PC-9 (cell line): ENCODE data around the gene ZPBP2. TPM values are rescaled to one million over a fixed set of nuclear protein-coding genes. Genes with fewer than 3 reads are reported as not detected.

Source experiments
- BruUV-seq: library from RNA; stranded (reverse); fragments of 400-500 nt; replicated peaks from 2 replicates; lab custom pipeline; 2021; lab: Mats Ljungman, UMichigan
- CTCF ChIA-PET: fragments of 300-600 bp; sonication (Branson Sonifier 250); formaldehyde crosslinking; loops from one replicate; lab custom pipeline; 2022; ENCODE audit warnings: antibody characterized with exemption; lab: Charles Lee
- POLR2A ChIA-PET: fragments of 300-600 bp; sonication (Branson Sonifier 250); formaldehyde crosslinking; loops from one replicate; lab custom pipeline; 2022; ENCODE audit warnings: antibody characterized with exemption; ENCODE audit not compliant: unreplicated experiment; lab: Charles Lee
- DNase-seq, 2 experiments: peaks; one replicate each; pipeline versions ENCODE4 v3.0.0 to v3.0.0-alpha.2; 2015 to 2022; ENCODE audit warnings: mixed read lengths in 1 of 2
- H2AFZ ChIP-seq: fragments of 200-600 bp; sonication (generic); 2 replicates; pipeline ENCODE4 v1.8.1; 2017; ENCODE audit warnings: antibody characterized with exemption
- H3F3A ChIP-seq: fragments of 200-600 bp; sonication (generic); 2 replicates; pipeline ENCODE4 v1.8.1; 2017; ENCODE audit warnings: antibody characterized with exemption, mild to moderate bottlenecking, low read depth; ENCODE audit not compliant: insufficient read depth
- H3K27ac ChIP-seq: fragments of 200-600 bp; sonication (generic); 2 replicates; pipeline ENCODE4 v1.6.1; 2016; ENCODE audit warnings: mixed run types
- H3K27me3 ChIP-seq: fragments of 200-600 bp; sonication (generic); 2 replicates; pipeline ENCODE4 v1.6.1; 2016; ENCODE audit warnings: low read depth, mixed run types; ENCODE audit not compliant: insufficient read depth
- H3K36me3 ChIP-seq: fragments of 200-600 bp; sonication (generic); 2 replicates; pipeline ENCODE4 v1.6.1; 2016; ENCODE audit warnings: low read depth, mixed run types
- H3K4me1 ChIP-seq: fragments of 200-600 bp; sonication (generic); replicated peaks from 2 replicates; pipeline ENCODE4 v1.6.1; 2016; ENCODE audit warnings: mixed run types; ENCODE audit not compliant: insufficient read depth
- H3K4me2 ChIP-seq: fragments of 200-600 bp; sonication (generic); 2 replicates; pipeline ENCODE4 v1.6.1; 2017; ENCODE audit warnings: mixed run types
- H3K4me3 ChIP-seq: fragments of 200-600 bp; sonication (generic); 2 replicates; pipeline ENCODE4 v1.6.1; 2016; ENCODE audit warnings: mixed run types
- H3K79me2 ChIP-seq: fragments of 200-600 bp; sonication (generic); 2 replicates; pipeline ENCODE4 v1.6.1; 2017; ENCODE audit warnings: low read depth, mixed run types
- H3K9me2 ChIP-seq: fragments of 200-600 bp; sonication (generic); 2 replicates; pipeline ENCODE4 v1.8.1; 2017; ENCODE audit warnings: mild to moderate bottlenecking; ENCODE audit not compliant: insufficient read depth
- H3K9me3 ChIP-seq: fragments of 200-600 bp; sonication (generic); 2 replicates; pipeline ENCODE4 v1.8.1; 2016; ENCODE audit warnings: low read depth; ENCODE audit not compliant: insufficient read depth
- H4K20me1 ChIP-seq: fragments of 200-600 bp; sonication (generic); 2 replicates; pipeline ENCODE4 v1.8.1; 2017; ENCODE audit not compliant: insufficient read depth
- EZH2 ChIP-seq: fragments of 200-600 bp; sonication (generic); IDR thresholded peaks from 2 replicates; pipeline ENCODE4 v1.8.0; 2017; ENCODE audit warnings: antibody characterized with exemption, low read depth
- intact Hi-C: fragments of 100-400 bp; cut with micrococcal nuclease; formaldehyde crosslinking; loops from one replicate; pipeline ENCODE4 v1.10.0; 2022; ENCODE audit not compliant: unreplicated experiment
- total RNA-seq: library from RNA; stranded (reverse); gene quantifications from 2 replicates; pipeline ENCODE4 v1.2.3, GENCODE V29; 2021
- TF ChIP-seq, protein P1 (sequence below): fragments of 200-600 bp; sonication (generic); conservative IDR thresholded peaks from 2 replicates; pipeline ENCODE4 v1.6.1; 2017; ENCODE audit warnings: mixed run types, antibody characterized with exemption, mild to moderate bottlenecking, moderate library complexity

The ZPBP2 gene
- total RNA-seq, 1 experiment from 2014 or later: not detected

GRCh38 chr17:39913989-39914388 lies 46.0 kb downstream of the ZPBP2 start:
- Histone ChIP-seq H3K79me2 (no peaks in the 10 kb centered on the region), H3K9me3 (no peaks in the 10 kb centered on the region), H3K4me3 (no peak overlapping the region), H3K27me3 (no peaks in the 10 kb centered on the region), H2AFZ (no peak overlapping the region), H3K9me2 (no peaks in the 10 kb centered on the region), H3K27ac (no peak overlapping the region), H3K36me3 (no peaks in the 10 kb centered on the region), H3K4me2 (no peak overlapping the region), H4K20me1 (no peaks in the 10 kb centered on the region), H3F3A (no peaks in the 10 kb centered on the region), H3K4me1 (no peaks in the 10 kb centered on the region)
- intact Hi-C loops: no loop called here
- TF ChIP-seq, protein P1, sequence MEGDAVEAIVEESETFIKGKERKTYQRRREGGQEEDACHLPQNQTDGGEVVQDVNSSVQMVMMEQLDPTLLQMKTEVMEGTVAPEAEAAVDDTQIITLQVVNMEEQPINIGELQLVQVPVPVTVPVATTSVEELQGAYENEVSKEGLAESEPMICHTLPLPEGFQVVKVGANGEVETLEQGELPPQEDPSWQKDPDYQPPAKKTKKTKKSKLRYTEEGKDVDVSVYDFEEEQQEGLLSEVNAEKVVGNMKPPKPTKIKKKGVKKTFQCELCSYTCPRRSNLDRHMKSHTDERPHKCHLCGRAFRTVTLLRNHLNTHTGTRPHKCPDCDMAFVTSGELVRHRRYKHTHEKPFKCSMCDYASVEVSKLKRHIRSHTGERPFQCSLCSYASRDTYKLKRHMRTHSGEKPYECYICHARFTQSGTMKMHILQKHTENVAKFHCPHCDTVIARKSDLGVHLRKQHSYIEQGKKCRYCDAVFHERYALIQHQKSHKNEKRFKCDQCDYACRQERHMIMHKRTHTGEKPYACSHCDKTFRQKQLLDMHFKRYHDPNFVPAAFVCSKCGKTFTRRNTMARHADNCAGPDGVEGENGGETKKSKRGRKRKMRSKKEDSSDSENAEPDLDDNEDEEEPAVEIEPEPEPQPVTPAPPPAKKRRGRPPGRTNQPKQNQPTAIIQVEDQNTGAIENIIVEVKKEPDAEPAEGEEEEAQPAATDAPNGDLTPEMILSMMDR: no peak
- TF ChIP-seq EZH2: no peak
- DNase-seq: no peak
- ChIA-PET CTCF (no interaction called here), POLR2A (no interaction called here)
- BruUV-seq: no TSS peak

DNA sequence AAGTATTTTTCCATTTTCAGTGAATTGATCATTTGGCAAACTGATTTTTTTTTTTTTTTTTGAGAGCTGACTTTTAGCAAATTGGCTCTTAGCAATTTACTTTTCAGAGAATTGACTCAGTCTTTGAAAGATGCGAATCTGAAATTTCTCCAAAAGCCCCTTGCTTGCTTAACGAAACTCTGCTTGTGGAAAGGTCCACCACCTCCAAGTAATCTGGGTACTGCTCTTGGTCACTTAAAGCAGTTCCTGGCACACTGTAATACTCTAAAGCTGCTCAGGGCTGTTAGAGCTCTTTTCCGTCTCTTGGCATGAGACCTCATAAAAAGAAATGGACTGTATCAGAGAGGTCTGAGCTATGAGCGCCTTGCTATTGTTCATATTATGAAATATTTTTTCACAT lies 47.6 kb downstream of the ZPBP2 start:
- H4K20me1 ChIP-seq: no peaks in the 10 kb centered on the region
- no peak for DNase-seq
- no peaks in the 10 kb centered on the region for H3K9me2 ChIP-seq
- H3K9me3 ChIP-seq: no peaks in the 10 kb centered on the region
- no peaks in the 10 kb centered on the region for H3F3A ChIP-seq
- no TSS peak for BruUV-seq
- no peaks in the 10 kb centered on the region for H3K36me3 ChIP-seq
- ChIA-PET POLR2A (no interaction called here), CTCF (no interaction called here)
- H3K4me3 ChIP-seq: no peak overlapping the region
- no peaks in the 10 kb centered on the region for H3K4me1 ChIP-seq
- intact Hi-C loops: no loop called here
- H3K27ac ChIP-seq: no peak overlapping the region
- no peak overlapping the region for H2AFZ ChIP-seq
- no peaks in the 10 kb centered on the region for H3K79me2 ChIP-seq
- no peak overlapping the region for H3K4me2 ChIP-seq
- H3K27me3 ChIP-seq: no peaks in the 10 kb centered on the region
- no peak for TF ChIP-seq EZH2
- TF ChIP-seq, protein P1: no peak

- DNase-seq: no peak
- H3K36me3 ChIP-seq: no peaks in the 10 kb centered on the region
- no peaks in the 10 kb centered on the region for H3K9me3 ChIP-seq
- CTCF ChIA-PET: no interaction called here
- no peak overlapping the region for H3K4me3 ChIP-seq
- H3K79me2 ChIP-seq: no peaks in the 10 kb centered on the region
- BruUV-seq: no TSS peak
- H3K9me2 ChIP-seq: no peaks in the 10 kb centered on the region
- no peak overlapping the region for H3K27ac ChIP-seq
- H3K4me2 ChIP-seq: no peak overlapping the region
- intact Hi-C loops: no loop called here
- H3K27me3 ChIP-seq: no peaks in the 10 kb centered on the region
- no peaks in the 10 kb centered on the region for H4K20me1 ChIP-seq
- POLR2A ChIA-PET: no interaction called here
- no peaks in the 10 kb centered on the region for H3F3A ChIP-seq
- no peak for TF ChIP-seq EZH2
- TF ChIP-seq, protein P1: no peak
- H2AFZ ChIP-seq: no peak overlapping the region
- no peaks in the 10 kb centered on the region for H3K4me1 ChIP-seq
Observed at GRCh38 chr17:39916918-39917317, 48.9 kb downstream of the ZPBP2 start.
